ENCODE data around the gene CKAP2.
"Not testable (repeated sequence)": the region's sequence is repeated elsewhere in the genome, so short reads cannot be mapped to it uniquely, and the experiment has no call there.

GRCh38 chr13:52509532-52509931 lies 54.3 kb downstream of the CKAP2 start:
- not testable (repeated sequence) for TF ChIP-seq JUND (IDR thresholded peaks at IDR 0.05); RAD21 (IDR thresholded peaks at IDR 0.05; ENCODE audit: low read depth); EZH2phosphoT487 (IDR thresholded peaks at IDR 0.05; ENCODE audit: borderline replicate concordance); POLR2AphosphoS5 (IDR thresholded peaks at IDR 0.05; ENCODE audit: low read depth, low read length); MAX (IDR thresholded peaks at IDR 0.05); EZH2 (IDR thresholded peaks at IDR 0.05)
- TF ChIP-seq, protein P1, sequence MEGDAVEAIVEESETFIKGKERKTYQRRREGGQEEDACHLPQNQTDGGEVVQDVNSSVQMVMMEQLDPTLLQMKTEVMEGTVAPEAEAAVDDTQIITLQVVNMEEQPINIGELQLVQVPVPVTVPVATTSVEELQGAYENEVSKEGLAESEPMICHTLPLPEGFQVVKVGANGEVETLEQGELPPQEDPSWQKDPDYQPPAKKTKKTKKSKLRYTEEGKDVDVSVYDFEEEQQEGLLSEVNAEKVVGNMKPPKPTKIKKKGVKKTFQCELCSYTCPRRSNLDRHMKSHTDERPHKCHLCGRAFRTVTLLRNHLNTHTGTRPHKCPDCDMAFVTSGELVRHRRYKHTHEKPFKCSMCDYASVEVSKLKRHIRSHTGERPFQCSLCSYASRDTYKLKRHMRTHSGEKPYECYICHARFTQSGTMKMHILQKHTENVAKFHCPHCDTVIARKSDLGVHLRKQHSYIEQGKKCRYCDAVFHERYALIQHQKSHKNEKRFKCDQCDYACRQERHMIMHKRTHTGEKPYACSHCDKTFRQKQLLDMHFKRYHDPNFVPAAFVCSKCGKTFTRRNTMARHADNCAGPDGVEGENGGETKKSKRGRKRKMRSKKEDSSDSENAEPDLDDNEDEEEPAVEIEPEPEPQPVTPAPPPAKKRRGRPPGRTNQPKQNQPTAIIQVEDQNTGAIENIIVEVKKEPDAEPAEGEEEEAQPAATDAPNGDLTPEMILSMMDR (IDR thresholded peaks at IDR 0.05 in 2 of 3, conservative IDR thresholded peaks at IDR 0.05 in 1 of 3; ENCODE audit: borderline replicate concordance in 1 of 3, insufficient read depth in 1 of 3, low read depth in 2 of 3, low read length in 2 of 3) = not testable (repeated sequence)
- TF ChIP-seq, protein P2, sequence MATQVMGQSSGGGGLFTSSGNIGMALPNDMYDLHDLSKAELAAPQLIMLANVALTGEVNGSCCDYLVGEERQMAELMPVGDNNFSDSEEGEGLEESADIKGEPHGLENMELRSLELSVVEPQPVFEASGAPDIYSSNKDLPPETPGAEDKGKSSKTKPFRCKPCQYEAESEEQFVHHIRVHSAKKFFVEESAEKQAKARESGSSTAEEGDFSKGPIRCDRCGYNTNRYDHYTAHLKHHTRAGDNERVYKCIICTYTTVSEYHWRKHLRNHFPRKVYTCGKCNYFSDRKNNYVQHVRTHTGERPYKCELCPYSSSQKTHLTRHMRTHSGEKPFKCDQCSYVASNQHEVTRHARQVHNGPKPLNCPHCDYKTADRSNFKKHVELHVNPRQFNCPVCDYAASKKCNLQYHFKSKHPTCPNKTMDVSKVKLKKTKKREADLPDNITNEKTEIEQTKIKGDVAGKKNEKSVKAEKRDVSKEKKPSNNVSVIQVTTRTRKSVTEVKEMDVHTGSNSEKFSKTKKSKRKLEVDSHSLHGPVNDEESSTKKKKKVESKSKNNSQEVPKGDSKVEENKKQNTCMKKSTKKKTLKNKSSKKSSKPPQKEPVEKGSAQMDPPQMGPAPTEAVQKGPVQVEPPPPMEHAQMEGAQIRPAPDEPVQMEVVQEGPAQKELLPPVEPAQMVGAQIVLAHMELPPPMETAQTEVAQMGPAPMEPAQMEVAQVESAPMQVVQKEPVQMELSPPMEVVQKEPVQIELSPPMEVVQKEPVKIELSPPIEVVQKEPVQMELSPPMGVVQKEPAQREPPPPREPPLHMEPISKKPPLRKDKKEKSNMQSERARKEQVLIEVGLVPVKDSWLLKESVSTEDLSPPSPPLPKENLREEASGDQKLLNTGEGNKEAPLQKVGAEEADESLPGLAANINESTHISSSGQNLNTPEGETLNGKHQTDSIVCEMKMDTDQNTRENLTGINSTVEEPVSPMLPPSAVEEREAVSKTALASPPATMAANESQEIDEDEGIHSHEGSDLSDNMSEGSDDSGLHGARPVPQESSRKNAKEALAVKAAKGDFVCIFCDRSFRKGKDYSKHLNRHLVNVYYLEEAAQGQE (IDR thresholded peaks at IDR 0.05; ENCODE audit: low read depth) = not testable (repeated sequence)
